Tibial artery (tissue), 4 donors: ENCODE results near the gene LIX1L.

Experiments used
- DNase-seq, 2 donors: peaks; one replicate each; pipeline ENCODE4 v3.0.0-alpha.2; 2019
- H3K27ac ChIP-seq, 2 donors: fragments of 200-600 bp; sonication (generic) in 1 of 2; 1 replicate in 1 of 2; 2 replicates in 1 of 2; pipeline ENCODE4 v1.5.1; 2018 to 2019; ENCODE audit warnings: mild to moderate bottlenecking in 1 of 2
- H3K27me3 ChIP-seq, 2 donors: fragments of 200-600 bp; sonication (generic) in 1 of 2; one replicate each; pipeline versions ENCODE4 v1.5.1 to v1.6.0; 2016 to 2019
- H3K36me3 ChIP-seq, 3 donors: fragments of 200-600 bp; sonication (generic) in 2 of 3; one replicate each; pipeline ENCODE4 v1.5.1; 2016 to 2019; ENCODE audit warnings: mild to moderate bottlenecking in 2 of 3
- H3K4me1 ChIP-seq, 4 donors: fragments of 200-600 bp; sonication (generic) in 2 of 4; 1 replicate in 3 of 4; 2 replicates in 1 of 4; pipeline ENCODE4 v1.5.1; 2016 to 2019
- H3K4me3 ChIP-seq, 2 donors: fragments of 200-600 bp; sonication (generic) in 1 of 2; 1 replicate in 1 of 2; 2 replicates in 1 of 2; pipeline ENCODE4 v1.5.1; 2018 to 2019; ENCODE audit warnings: mild to moderate bottlenecking in 2 of 2
- H3K9me3 ChIP-seq, 3 donors: fragments of 200-600 bp; sonication (generic) in 1 of 3; one replicate each; pipeline ENCODE4 v1.5.1; 2016 to 2019
- CTCF ChIP-seq, 2 experiments: fragments of 200-600 bp in 1 of 2; fragments of 450-650 bp in 1 of 2; IDR thresholded peaks; one replicate each; pipeline ENCODE4 v1.5.1; 2017 to 2019; ENCODE audit warnings: antibody characterized with exemption in 2 of 2, mild to moderate bottlenecking in 1 of 2, moderate library complexity in 1 of 2
- intact Hi-C: fragments of 100-400 bp; cut with DNase I; formaldehyde crosslinking; loops from one replicate; pipeline ENCODE4 v1.15.0; 2023; ENCODE audit warnings: low total_unique reads

The LIX1L gene

GRCh38 chr1:145975216-145975615, 17.4 kb upstream of the LIX1L start:
- intact Hi-C loops, result no loop called here
- peak in 1 of 2 donors; percentile 24 for DNase-seq
- TF ChIP-seq CTCF (IDR thresholded peaks at IDR 0.05), result no peak
- peaks cover 0 to 32% (median 28%) of the 10 kb centered on the region in 4 donors for H3K4me1 ChIP-seq
- H3K36me3 ChIP-seq, result peaks cover 0 to 7% (median 0%) of the 10 kb centered on the region in 3 donors
- no peak overlapping the region for H3K4me3 ChIP-seq
- H3K27ac ChIP-seq, result no peak overlapping the region
- H3K27me3 ChIP-seq, result no peaks in the 10 kb centered on the region
- no peaks in the 10 kb centered on the region for H3K9me3 ChIP-seq

GRCh38 chr1:145974721-145975120, 16.9 kb upstream of the LIX1L start:
- no peak for TF ChIP-seq CTCF (IDR thresholded peaks at IDR 0.05)
- intact Hi-C loops, result no loop called here
- no peak overlapping the region for H3K4me3 ChIP-seq
- no peak overlapping the region for H3K27ac ChIP-seq
- no peaks in the 10 kb centered on the region for H3K9me3 ChIP-seq
- peak in 1 of 2 donors; percentile 60 for DNase-seq
- H3K4me1 ChIP-seq, result peaks cover 0 to 27% (median 24%) of the 10 kb centered on the region in 4 donors
- no peaks in the 10 kb centered on the region for H3K27me3 ChIP-seq
- peaks cover 0 to 7% (median 0%) of the 10 kb centered on the region in 3 donors for H3K36me3 ChIP-seq

- intact Hi-C loops, result no loop called here
- no peak for TF ChIP-seq CTCF (IDR thresholded peaks at IDR 0.05)
- DNase-seq, result peak in 1 of 2 donors; percentile 29
These were observed 14.8 kb upstream of the LIX1L start for GRCh38 chr1:145972580-145972979.

GRCh38 chr1:145967288-145967687, 9.5 kb upstream of the LIX1L start:
- intact Hi-C loops, result loop anchor here (10.0 kb wide), 1 partner anchor 52 kb away; the partner anchor contains the start of genes ITGA10 and PEX11B

More at GRCh38 chr1:145972580-145972979, 14.8 kb upstream of the LIX1L start:
- H3K27me3 ChIP-seq, result no peaks in the 10 kb centered on the region
- no peaks in the 10 kb centered on the region for H3K9me3 ChIP-seq
- H3K4me1 ChIP-seq, result peaks cover 0 to 5% (median 4%) of the 10 kb centered on the region in 4 donors
- H3K27ac ChIP-seq, result no peak overlapping the region
- peaks cover 0 to 7% (median 1%) of the 10 kb centered on the region in 3 donors for H3K36me3 ChIP-seq
- H3K4me3 ChIP-seq, result no peak overlapping the region

GRCh38 chr1:145965119-145965744, 7.4 kb upstream of the LIX1L start:
- DNase-seq, result no peak
- no peak for TF ChIP-seq CTCF (IDR thresholded peaks at IDR 0.05)
- H3K4me1 ChIP-seq, result peaks cover 5 to 36% (median 27%) of the 10 kb centered on the region in 4 donors
- peak overlapping the region; percentile 59 to 75 for H3K4me3 ChIP-seq
- H3K9me3 ChIP-seq, result no peaks in the 10 kb centered on the region
- peaks cover 0 to 7% (median 0%) of the 10 kb centered on the region in 3 donors for H3K36me3 ChIP-seq
- no peaks in the 10 kb centered on the region for H3K27me3 ChIP-seq
- H3K27ac ChIP-seq, result peak overlapping the region; percentile 84 to 96
- intact Hi-C loops, result loop anchor here (10.0 kb wide), 1 partner anchor 50 kb away; the partner anchor contains the start of genes ITGA10 and PEX11B

More at GRCh38 chr1:145967288-145967687, 9.5 kb upstream of the LIX1L start:
- Histone ChIP-seq H3K27me3 (no peaks in the 10 kb centered on the region), H3K9me3 (no peaks in the 10 kb centered on the region), H3K27ac (no peak overlapping the region), H3K36me3 (peaks cover 0 to 7% (median 0%) of the 10 kb centered on the region in 3 donors), H3K4me3 (no peak overlapping the region), H3K4me1 (peaks cover 5 to 26% (median 21%) of the 10 kb centered on the region in 4 donors)
- no peak for DNase-seq
- TF ChIP-seq CTCF (IDR thresholded peaks at IDR 0.05), result no peak
